ENCODE measurements around the gene SAG. TPM values are rescaled to one million over a fixed set of nuclear protein-coding genes. Genes with fewer than 3 reads are reported as not detected.

SAG gene
- total RNA-seq, 2 experiments from 2014 or later, result 0.32 TPM; not detected in 1

DNA sequence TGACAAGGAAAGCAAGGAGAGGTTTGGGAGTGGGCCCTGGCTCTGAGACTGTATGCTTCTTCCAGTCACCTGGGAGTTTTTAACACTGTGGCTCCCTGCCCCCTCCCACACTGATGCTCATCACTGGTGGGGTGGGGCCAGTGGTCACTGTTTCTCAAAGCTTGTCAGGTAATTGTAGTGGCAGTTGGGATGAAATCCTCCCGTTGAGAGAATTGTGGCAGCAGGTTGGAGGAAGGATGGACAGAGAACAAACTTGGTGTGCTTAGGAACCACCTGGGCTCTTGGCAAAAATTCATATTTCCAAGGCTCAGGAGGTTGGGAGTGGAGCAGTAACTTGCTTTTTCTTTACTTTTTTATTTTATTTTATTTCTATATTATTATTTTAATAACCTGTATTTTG is 71.8 kb downstream of the SAG start:
- H3K9me2 ChIP-seq (ENCODE audit: insufficient read depth, low read length), result no peaks in the 10 kb centered on the region
- no peak for DNase-seq (ENCODE audit: low spot score)
- ChIA-PET CTCF (ENCODE audit: unreplicated experiment) (no interaction called here), POLR2A (interaction anchor here (0.6 to 4.9 kb wide), 8 partner anchors 8 to 112 kb away, joined by 3 to 38 read pairs (median 4); partner anchors contain the start of gene DGKD)
- peak overlapping the region; percentile 46 for H3K4me2 ChIP-seq (ENCODE audit: low read length)
- H3K4me3 ChIP-seq (ENCODE audit: low read depth, low read length, poor library complexity, severe bottlenecking), result no peak overlapping the region
- peaks cover 86% of the 10 kb centered on the region for H3K4me1 ChIP-seq (ENCODE audit: insufficient read depth, low read length, poor library complexity, severe bottlenecking)
- no TSS peak for BruUV-seq (replicated peaks)
- H4K20me1 ChIP-seq (ENCODE audit: insufficient read depth, low read length), result no peaks in the 10 kb centered on the region; the same call in 1 of the 2 replicates
- H3K9me3 ChIP-seq (ENCODE audit: low read length), result no peaks in the 10 kb centered on the region
- H3K27ac ChIP-seq (ENCODE audit: low read depth, low read length, poor library complexity, severe bottlenecking), result peak overlapping the region; percentile 52
- intact Hi-C loops (cut with micrococcal nuclease; ENCODE audit: unreplicated experiment), result no loop called here
- peaks cover 70% of the 10 kb centered on the region for H3K79me2 ChIP-seq (ENCODE audit: insufficient read depth, low read depth, low read length)
- no peak overlapping the region for H2AFZ ChIP-seq (ENCODE audit: low read length)
- TF ChIP-seq, protein P1, sequence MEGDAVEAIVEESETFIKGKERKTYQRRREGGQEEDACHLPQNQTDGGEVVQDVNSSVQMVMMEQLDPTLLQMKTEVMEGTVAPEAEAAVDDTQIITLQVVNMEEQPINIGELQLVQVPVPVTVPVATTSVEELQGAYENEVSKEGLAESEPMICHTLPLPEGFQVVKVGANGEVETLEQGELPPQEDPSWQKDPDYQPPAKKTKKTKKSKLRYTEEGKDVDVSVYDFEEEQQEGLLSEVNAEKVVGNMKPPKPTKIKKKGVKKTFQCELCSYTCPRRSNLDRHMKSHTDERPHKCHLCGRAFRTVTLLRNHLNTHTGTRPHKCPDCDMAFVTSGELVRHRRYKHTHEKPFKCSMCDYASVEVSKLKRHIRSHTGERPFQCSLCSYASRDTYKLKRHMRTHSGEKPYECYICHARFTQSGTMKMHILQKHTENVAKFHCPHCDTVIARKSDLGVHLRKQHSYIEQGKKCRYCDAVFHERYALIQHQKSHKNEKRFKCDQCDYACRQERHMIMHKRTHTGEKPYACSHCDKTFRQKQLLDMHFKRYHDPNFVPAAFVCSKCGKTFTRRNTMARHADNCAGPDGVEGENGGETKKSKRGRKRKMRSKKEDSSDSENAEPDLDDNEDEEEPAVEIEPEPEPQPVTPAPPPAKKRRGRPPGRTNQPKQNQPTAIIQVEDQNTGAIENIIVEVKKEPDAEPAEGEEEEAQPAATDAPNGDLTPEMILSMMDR (conservative IDR thresholded peaks at IDR 0.05; ENCODE audit: low read length), result no peak
- peaks cover 15% of the 10 kb centered on the region for H3K36me3 ChIP-seq (ENCODE audit: insufficient read depth, low read length)

DNA sequence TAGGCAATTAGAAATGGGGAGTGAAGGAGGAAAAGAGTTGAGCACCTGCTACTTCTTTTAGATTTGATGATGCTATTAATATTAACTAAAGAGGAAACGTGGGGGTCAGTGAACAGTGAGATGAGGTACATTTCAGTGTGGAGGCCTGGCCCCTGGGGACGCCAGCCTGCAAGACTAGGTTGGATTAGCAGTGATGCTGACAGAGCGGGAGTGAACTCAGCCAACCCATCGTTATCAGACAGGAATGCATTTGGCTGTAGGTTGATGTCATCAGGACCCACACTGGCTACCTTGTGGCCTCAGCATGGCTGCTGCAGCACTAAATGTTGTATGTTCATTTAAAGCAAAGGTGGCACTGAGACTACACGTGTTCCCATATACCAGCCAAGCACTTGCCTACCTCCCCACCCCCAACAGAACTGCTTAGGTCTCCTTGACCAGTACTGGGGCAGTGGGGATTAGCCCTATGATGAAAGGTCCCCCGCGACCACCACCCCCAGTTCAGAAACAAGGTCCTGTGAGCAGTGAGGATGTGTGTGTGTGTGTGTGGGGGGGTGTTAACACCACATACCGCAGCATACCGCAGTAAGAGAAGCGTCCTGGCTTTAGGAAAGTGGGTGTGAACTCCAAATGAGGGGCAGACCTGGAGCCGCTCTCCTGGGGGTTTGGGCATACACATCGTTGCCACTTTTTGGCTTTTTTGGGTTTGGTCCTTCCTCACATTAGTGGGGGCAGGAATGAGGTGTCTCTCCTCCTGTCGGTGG is 72.7 kb downstream of the SAG start:
- peak overlapping the region; percentile 52 for H3K27ac ChIP-seq (ENCODE audit: low read depth, low read length, poor library complexity, severe bottlenecking)
- ChIA-PET CTCF (ENCODE audit: unreplicated experiment) (interaction anchor here (0.6 kb wide), 1 partner anchor 57 kb away, joined by 3 read pairs; no protein-coding TSS in a partner anchor), POLR2A (interaction anchor here (0.9 to 4.9 kb wide), 6 partner anchors 9 to 113 kb away, joined by 3 to 38 read pairs (median 4); partner anchors contain the start of gene DGKD)
- H3K4me3 ChIP-seq (ENCODE audit: low read depth, low read length, poor library complexity, severe bottlenecking), result peak overlapping the region; percentile 21
- H4K20me1 ChIP-seq (ENCODE audit: insufficient read depth, low read length), result no peaks in the 10 kb centered on the region; the same call in 1 of the 2 replicates
- BruUV-seq (replicated peaks), result no TSS peak
- H2AFZ ChIP-seq (ENCODE audit: low read length), result no peak overlapping the region
- peak; percentile 62 for DNase-seq (ENCODE audit: low spot score)
- peak overlapping the region; percentile 59 for H3K4me2 ChIP-seq (ENCODE audit: low read length)
- peaks cover 86% of the 10 kb centered on the region for H3K4me1 ChIP-seq (ENCODE audit: insufficient read depth, low read length, poor library complexity, severe bottlenecking)
- H3K9me3 ChIP-seq (ENCODE audit: low read length), result no peaks in the 10 kb centered on the region
- intact Hi-C loops (cut with micrococcal nuclease; ENCODE audit: unreplicated experiment), result loop anchor here (5.0 kb wide), 1 partner anchor 33 kb away; no protein-coding TSS in a partner anchor
- no peak for TF ChIP-seq EZH2phosphoT487 (IDR thresholded peaks at IDR 0.05; ENCODE audit: borderline replicate concordance, low read depth, low read length)
- TF ChIP-seq, protein P1 (conservative IDR thresholded peaks at IDR 0.05; ENCODE audit: low read length), result no peak
- H3K9me2 ChIP-seq (ENCODE audit: insufficient read depth, low read length), result no peaks in the 10 kb centered on the region
- H3K36me3 ChIP-seq (ENCODE audit: insufficient read depth, low read length), result peaks cover 15% of the 10 kb centered on the region
- peaks cover 78% of the 10 kb centered on the region for H3K79me2 ChIP-seq (ENCODE audit: insufficient read depth, low read depth, low read length)

Data from OCI-LY7 (cell line).